ENCODE results near the gene ESRRB.

ESRRB gene

GRCh38 chr14:76488551-76488950 lies 112.6 kb downstream of the ESRRB start:
- no peaks in the 10 kb centered on the region for H3K4me1 ChIP-seq (ENCODE audit: control insufficient read depth in 1 of 2, insufficient read depth in 2 of 2, low read length in 2 of 2)
- no peaks in the 10 kb centered on the region for H3K9me3 ChIP-seq (ENCODE audit: control insufficient read depth in 1 of 2, low read length in 2 of 2)
- no peak overlapping the region for H3K4me3 ChIP-seq (ENCODE audit: low read depth in 1 of 2, low read length in 2 of 2)
- no peaks in the 10 kb centered on the region for H3K36me3 ChIP-seq (ENCODE audit: control insufficient read depth in 1 of 2, insufficient read depth in 2 of 2, low read length in 2 of 2)
- H3K27ac ChIP-seq (ENCODE audit: low read length): no peak overlapping the region
- H3K27me3 ChIP-seq (ENCODE audit: low read depth, low read length): no peaks in the 10 kb centered on the region

GRCh38 chr14:76489667-76490066 lies 113.7 kb downstream of the ESRRB start:
- Histone ChIP-seq H3K9me3 (ENCODE audit: control insufficient read depth in 1 of 2, low read length in 2 of 2) (no peaks in the 10 kb centered on the region), H3K4me3 (ENCODE audit: low read depth in 1 of 2, low read length in 2 of 2) (no peak overlapping the region), H3K27ac (ENCODE audit: low read length) (no peak overlapping the region), H3K4me1 (ENCODE audit: control insufficient read depth in 1 of 2, insufficient read depth in 2 of 2, low read length in 2 of 2) (no peaks in the 10 kb centered on the region), H3K27me3 (ENCODE audit: low read depth, low read length) (no peaks in the 10 kb centered on the region), H3K36me3 (ENCODE audit: control insufficient read depth in 1 of 2, insufficient read depth in 2 of 2, low read length in 2 of 2) (no peaks in the 10 kb centered on the region)

GRCh38 chr14:76490111-76490510 lies 114.2 kb downstream of the ESRRB start:
- no peaks in the 10 kb centered on the region for H3K9me3 ChIP-seq (ENCODE audit: control insufficient read depth in 1 of 2, low read length in 2 of 2)
- no peak overlapping the region for H3K4me3 ChIP-seq (ENCODE audit: low read depth in 1 of 2, low read length in 2 of 2)
- H3K27me3 ChIP-seq (ENCODE audit: low read depth, low read length): no peaks in the 10 kb centered on the region
- no peaks in the 10 kb centered on the region for H3K4me1 ChIP-seq (ENCODE audit: control insufficient read depth in 1 of 2, insufficient read depth in 2 of 2, low read length in 2 of 2)
- no peak overlapping the region for H3K27ac ChIP-seq (ENCODE audit: low read length)
- H3K36me3 ChIP-seq (ENCODE audit: control insufficient read depth in 1 of 2, insufficient read depth in 2 of 2, low read length in 2 of 2): no peaks in the 10 kb centered on the region

- no peaks in the 10 kb centered on the region for H3K36me3 ChIP-seq (ENCODE audit: control insufficient read depth in 1 of 2, insufficient read depth in 2 of 2, low read length in 2 of 2)
- H3K27me3 ChIP-seq (ENCODE audit: low read depth, low read length): no peaks in the 10 kb centered on the region
- H3K4me1 ChIP-seq (ENCODE audit: control insufficient read depth in 1 of 2, insufficient read depth in 2 of 2, low read length in 2 of 2): no peaks in the 10 kb centered on the region
- H3K4me3 ChIP-seq (ENCODE audit: low read depth in 1 of 2, low read length in 2 of 2): no peak overlapping the region
- no peak overlapping the region for H3K27ac ChIP-seq (ENCODE audit: low read length)
- no peaks in the 10 kb centered on the region for H3K9me3 ChIP-seq (ENCODE audit: control insufficient read depth in 1 of 2, low read length in 2 of 2)
Observed at GRCh38 chr14:76490735-76491134, 114.8 kb downstream of the ESRRB start.

- Histone ChIP-seq H3K9me3 (ENCODE audit: control insufficient read depth in 1 of 2, low read length in 2 of 2) (no peaks in the 10 kb centered on the region), H3K4me3 (ENCODE audit: low read depth in 1 of 2, low read length in 2 of 2) (no peak overlapping the region), H3K4me1 (ENCODE audit: control insufficient read depth in 1 of 2, insufficient read depth in 2 of 2, low read length in 2 of 2) (no peaks in the 10 kb centered on the region), H3K27me3 (ENCODE audit: low read depth, low read length) (no peaks in the 10 kb centered on the region), H3K27ac (ENCODE audit: low read length) (no peak overlapping the region), H3K36me3 (ENCODE audit: control insufficient read depth in 1 of 2, insufficient read depth in 2 of 2, low read length in 2 of 2) (no peaks in the 10 kb centered on the region)
Observed at GRCh38 chr14:76491172-76491930, 115.4 kb downstream of the ESRRB start.

- H3K4me3 ChIP-seq (ENCODE audit: low read depth in 1 of 2, low read length in 2 of 2): no peak overlapping the region
- H3K9me3 ChIP-seq (ENCODE audit: control insufficient read depth in 1 of 2, low read length in 2 of 2): no peaks in the 10 kb centered on the region
- H3K4me1 ChIP-seq (ENCODE audit: control insufficient read depth in 1 of 2, insufficient read depth in 2 of 2, low read length in 2 of 2): no peaks in the 10 kb centered on the region
- no peaks in the 10 kb centered on the region for H3K27me3 ChIP-seq (ENCODE audit: low read depth, low read length)
- H3K27ac ChIP-seq (ENCODE audit: low read length): no peak overlapping the region
- H3K36me3 ChIP-seq (ENCODE audit: control insufficient read depth in 1 of 2, insufficient read depth in 2 of 2, low read length in 2 of 2): no peaks in the 10 kb centered on the region
Observed at GRCh38 chr14:76495983-76496382, 120.0 kb downstream of the ESRRB start.

- Histone ChIP-seq H3K36me3 (ENCODE audit: control insufficient read depth in 1 of 2, insufficient read depth in 2 of 2, low read length in 2 of 2) (no peaks in the 10 kb centered on the region), H3K27me3 (ENCODE audit: low read depth, low read length) (no peaks in the 10 kb centered on the region), H3K9me3 (ENCODE audit: control insufficient read depth in 1 of 2, low read length in 2 of 2) (no peaks in the 10 kb centered on the region), H3K4me1 (ENCODE audit: control insufficient read depth in 1 of 2, insufficient read depth in 2 of 2, low read length in 2 of 2) (no peaks in the 10 kb centered on the region), H3K4me3 (ENCODE audit: low read depth in 1 of 2, low read length in 2 of 2) (no peak overlapping the region), H3K27ac (ENCODE audit: low read length) (no peak overlapping the region)
Observed at GRCh38 chr14:76496595-76496994, 120.7 kb downstream of the ESRRB start.

- Histone ChIP-seq H3K27ac (ENCODE audit: low read length) (no peak overlapping the region), H3K9me3 (ENCODE audit: control insufficient read depth in 1 of 2, low read length in 2 of 2) (no peaks in the 10 kb centered on the region), H3K27me3 (ENCODE audit: low read depth, low read length) (no peaks in the 10 kb centered on the region), H3K36me3 (ENCODE audit: control insufficient read depth in 1 of 2, insufficient read depth in 2 of 2, low read length in 2 of 2) (no peaks in the 10 kb centered on the region), H3K4me1 (ENCODE audit: control insufficient read depth in 1 of 2, insufficient read depth in 2 of 2, low read length in 2 of 2) (no peaks in the 10 kb centered on the region), H3K4me3 (ENCODE audit: low read depth in 1 of 2, low read length in 2 of 2) (no peak overlapping the region)
Observed at GRCh38 chr14:76497550-76498462, 121.9 kb downstream of the ESRRB start.

- Histone ChIP-seq H3K27me3 (ENCODE audit: low read depth, low read length) (no peaks in the 10 kb centered on the region), H3K9me3 (ENCODE audit: control insufficient read depth in 1 of 2, low read length in 2 of 2) (no peaks in the 10 kb centered on the region), H3K4me3 (ENCODE audit: low read depth in 1 of 2, low read length in 2 of 2) (no peak overlapping the region), H3K4me1 (ENCODE audit: control insufficient read depth in 1 of 2, insufficient read depth in 2 of 2, low read length in 2 of 2) (no peaks in the 10 kb centered on the region), H3K27ac (ENCODE audit: low read length) (no peak overlapping the region), H3K36me3 (ENCODE audit: control insufficient read depth in 1 of 2, insufficient read depth in 2 of 2, low read length in 2 of 2) (no peaks in the 10 kb centered on the region)
Observed at GRCh38 chr14:76498463-76498935, 122.6 kb downstream of the ESRRB start.

- H3K4me1 ChIP-seq (ENCODE audit: control insufficient read depth in 1 of 2, insufficient read depth in 2 of 2, low read length in 2 of 2): no peaks in the 10 kb centered on the region
- no peaks in the 10 kb centered on the region for H3K9me3 ChIP-seq (ENCODE audit: control insufficient read depth in 1 of 2, low read length in 2 of 2)
- no peaks in the 10 kb centered on the region for H3K36me3 ChIP-seq (ENCODE audit: control insufficient read depth in 1 of 2, insufficient read depth in 2 of 2, low read length in 2 of 2)
- H3K27me3 ChIP-seq (ENCODE audit: low read depth, low read length): no peaks in the 10 kb centered on the region
- H3K27ac ChIP-seq (ENCODE audit: low read length): no peak overlapping the region
- H3K4me3 ChIP-seq (ENCODE audit: low read depth in 1 of 2, low read length in 2 of 2): no peak overlapping the region
Observed at GRCh38 chr14:76498976-76499375, 123.0 kb downstream of the ESRRB start.

GRCh38 chr14:76499399-76499798 lies 123.5 kb downstream of the ESRRB start:
- Histone ChIP-seq H3K27ac (ENCODE audit: low read length) (no peak overlapping the region), H3K36me3 (ENCODE audit: control insufficient read depth in 1 of 2, insufficient read depth in 2 of 2, low read length in 2 of 2) (no peaks in the 10 kb centered on the region), H3K4me1 (ENCODE audit: control insufficient read depth in 1 of 2, insufficient read depth in 2 of 2, low read length in 2 of 2) (no peaks in the 10 kb centered on the region), H3K27me3 (ENCODE audit: low read depth, low read length) (no peaks in the 10 kb centered on the region), H3K9me3 (ENCODE audit: control insufficient read depth in 1 of 2, low read length in 2 of 2) (no peaks in the 10 kb centered on the region), H3K4me3 (ENCODE audit: low read depth in 1 of 2, low read length in 2 of 2) (no peak overlapping the region)
